ENCODE results near the gene ELF2.
"Not testable (repeated sequence)": the region's sequence is repeated elsewhere in the genome, so short reads cannot be mapped to it uniquely, and the experiment has no call there.

The ELF2 gene

DNA sequence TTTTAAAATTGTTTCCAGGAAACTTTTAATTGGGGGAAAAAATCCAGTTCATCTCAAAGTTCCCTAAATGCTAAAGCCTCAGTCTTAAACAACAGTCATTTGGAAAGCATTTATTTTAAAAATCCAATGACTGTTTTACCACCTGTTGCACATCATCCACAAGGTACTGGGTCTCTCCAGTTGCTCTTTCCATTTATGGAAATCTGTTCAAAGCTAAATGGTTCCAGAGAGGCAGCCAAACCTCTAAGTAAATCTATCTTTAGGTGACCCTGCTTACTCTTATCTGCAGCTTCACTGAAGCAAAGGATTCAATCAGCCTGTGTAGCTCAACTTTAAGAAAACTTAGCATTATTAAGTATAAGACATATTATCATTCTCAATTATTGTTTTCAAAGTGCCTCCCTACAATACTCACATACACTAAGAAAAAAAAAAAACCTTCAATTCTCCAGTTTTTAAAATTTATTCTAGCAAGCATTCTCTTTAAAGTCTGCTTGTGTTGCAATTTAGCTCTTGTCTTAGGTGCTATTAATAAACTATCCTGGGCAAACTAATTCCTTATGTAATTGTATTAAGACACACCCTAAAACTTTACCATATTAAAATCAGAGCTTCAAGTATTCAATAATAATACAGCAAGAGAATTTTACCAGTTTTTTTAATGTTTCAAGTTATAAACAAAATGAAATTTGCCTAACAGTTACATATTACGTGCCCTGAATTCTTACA lies 100.8 kb downstream of the ELF2 start:
- DNase-seq, result no peak

DNA sequence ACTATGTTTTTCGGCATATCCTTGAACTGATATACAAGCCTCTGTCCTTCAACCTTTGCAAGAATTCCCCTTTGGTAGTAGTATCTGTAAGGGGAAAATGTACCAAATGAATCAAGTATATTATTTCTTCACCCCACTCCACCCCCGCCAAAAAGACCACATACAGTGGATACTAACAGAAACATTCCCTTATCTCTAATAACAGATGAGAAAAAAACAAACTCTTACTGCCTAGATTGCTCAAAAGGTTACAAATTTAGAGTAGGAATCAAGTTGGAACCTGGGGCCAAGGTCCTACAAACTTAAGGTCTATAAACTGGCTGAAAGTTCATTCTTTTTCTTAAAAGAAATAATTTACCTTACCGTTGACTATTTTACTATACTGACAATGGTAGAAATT lies 116.4 kb downstream of the ELF2 start:
- DNase-seq, result no peak

DNA sequence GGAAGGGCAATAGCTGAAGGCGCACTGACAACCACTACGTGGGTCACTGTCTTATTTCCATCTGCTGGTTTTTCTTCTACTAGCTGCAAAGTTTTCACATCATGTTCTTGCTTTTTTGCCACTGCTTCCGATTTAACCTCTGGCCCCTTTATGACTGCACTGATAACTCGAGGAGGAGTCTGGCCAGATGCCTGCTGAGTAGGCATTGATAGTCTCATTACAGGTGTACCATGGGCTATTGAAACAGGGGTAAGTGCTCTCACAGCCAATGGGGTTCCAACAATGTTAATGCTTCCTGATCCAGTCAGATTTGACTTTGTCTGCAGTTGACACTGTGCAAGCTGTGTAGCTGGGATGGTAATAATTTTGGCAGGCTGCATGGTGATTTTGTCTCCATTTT lies 118.0 kb downstream of the ELF2 start:
- not testable (repeated sequence) for DNase-seq

DNA sequence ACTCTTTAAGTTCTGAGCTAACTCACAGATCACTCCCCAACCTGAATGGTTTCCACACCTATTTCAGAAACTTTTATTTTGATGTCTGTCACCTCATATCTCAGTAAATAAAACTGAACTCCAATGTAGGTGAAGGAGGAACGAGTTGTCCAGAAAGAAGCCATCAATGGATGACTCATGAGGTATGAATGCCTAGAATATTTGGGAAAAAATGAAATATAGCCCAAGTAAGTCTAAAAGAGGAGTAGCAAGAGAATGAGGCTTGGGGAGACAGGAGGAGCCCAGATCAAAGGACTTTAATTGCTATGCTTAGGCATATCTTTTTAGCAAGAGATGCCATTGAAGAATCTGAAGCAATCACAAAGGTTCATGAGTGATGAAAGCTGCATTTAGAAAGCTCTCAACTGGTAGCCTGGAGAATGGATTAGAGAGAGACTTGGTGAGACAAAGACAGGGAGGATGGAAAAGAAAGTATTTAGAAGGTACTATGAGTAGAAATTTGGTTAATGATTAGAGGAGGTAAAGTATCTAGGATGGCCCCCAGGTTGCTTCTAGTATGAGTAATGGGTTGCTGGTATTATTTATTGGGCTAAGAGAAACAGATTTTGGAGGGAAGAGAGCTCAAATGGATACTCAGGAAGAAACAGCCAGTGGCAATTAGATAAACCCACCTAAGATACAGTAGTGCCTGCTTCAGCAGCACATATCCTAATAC lies 122.1 kb downstream of the ELF2 start:
- no peak for DNase-seq

DNA sequence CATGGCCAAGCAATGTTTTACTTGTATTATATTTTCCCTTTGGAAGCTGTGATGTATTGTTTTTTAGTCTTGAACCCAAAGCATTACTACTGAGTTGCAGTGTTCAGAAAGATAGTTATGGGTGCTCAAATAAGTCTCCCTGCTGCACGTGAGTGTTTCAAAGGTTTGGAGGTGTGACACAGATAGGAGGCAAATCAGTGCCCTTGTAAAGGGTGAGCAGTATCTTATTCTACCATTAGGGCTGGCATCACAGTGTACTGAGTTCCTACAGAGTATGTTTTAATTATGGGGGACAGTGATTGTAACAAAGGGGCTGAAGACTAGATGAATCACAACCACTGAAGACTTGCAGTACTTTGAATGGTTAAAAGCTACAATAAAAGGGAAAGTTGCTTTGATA lies 123.1 kb downstream of the ELF2 start:
- DNase-seq, result no peak

DNA sequence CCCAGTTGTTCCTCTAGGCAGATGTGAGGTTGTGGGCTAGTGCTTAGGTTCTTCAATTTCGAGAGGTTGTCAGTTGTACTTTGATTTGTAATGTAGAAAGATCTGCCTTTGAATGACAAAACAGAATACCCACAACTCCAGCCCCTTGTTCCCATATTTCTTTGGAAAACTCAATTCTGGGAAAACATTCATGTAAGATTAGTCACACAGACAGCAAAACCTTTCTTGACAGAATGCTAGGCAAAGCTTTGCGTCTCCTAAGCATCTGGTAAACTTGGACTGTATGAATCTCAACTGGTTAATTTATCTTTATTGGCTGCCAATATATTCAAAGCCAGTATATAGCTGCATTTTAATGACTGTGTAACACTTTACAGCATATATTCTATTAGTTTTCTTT lies 126.6 kb downstream of the ELF2 start:
- no peak for DNase-seq

DNA sequence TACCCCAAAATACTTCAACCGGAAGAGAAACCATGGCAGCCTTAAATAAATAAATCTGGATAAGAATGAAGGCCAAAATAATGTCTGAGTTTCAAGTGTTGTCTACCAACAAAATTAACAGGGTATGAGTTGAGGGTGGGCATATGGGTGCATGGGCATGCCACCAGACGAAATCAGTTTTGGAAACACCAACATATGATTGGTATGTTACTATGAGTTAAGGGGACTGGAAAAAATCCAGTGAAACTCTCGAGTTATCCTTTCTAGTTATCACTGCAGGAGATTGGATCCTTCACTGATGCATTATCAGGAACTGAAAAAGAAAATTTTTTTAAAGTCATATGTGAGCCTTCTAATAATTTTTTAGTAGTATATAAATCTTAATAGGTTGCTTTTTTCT lies 129.0 kb downstream of the ELF2 start:
- DNase-seq, result no peak

DNA sequence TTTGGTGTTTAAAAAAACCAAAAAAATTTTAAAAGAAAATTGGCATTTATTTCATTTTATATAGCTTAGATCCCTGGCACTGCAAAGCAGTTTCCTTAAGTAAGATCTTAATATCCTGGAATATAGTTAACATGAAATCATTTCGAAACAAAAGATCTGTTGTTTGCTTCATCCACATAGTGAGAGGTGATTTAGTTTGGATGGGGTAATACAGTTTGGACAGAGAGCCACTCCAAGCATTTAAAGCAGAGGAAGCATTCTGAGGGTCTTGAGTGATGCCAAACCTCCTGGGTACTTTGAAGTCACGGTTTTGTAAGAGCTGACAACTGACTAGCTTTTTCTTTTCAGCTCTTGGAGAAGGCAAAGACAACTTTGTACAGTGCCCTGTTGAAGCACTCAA lies 132.7 kb downstream of the ELF2 start:
- no peak for DNase-seq

DNA sequence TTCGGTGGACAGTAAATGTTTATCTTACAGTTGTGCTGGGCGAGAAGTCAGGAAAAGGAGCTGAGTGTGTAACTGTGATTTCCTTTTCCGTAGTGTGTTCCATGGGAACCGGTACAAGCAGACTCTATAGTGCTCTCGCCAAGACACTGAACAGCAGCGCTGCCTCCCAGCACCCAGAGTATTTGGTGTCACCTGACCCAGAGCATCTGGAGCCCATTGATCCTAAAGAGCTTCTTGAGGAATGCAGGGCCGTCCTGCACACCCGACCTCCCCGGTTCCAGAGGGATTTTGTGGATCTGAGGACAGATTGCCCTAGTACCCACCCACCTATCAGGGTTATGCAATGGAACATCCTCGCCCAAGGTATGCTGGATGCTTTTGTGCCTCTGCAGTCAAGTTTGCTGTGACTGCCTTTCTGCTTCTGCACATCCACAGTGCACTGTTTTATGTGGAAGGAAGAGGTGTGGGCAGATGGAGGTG lies 134.0 kb downstream of the ELF2 start:
- DNase-seq, result no peak

DNA sequence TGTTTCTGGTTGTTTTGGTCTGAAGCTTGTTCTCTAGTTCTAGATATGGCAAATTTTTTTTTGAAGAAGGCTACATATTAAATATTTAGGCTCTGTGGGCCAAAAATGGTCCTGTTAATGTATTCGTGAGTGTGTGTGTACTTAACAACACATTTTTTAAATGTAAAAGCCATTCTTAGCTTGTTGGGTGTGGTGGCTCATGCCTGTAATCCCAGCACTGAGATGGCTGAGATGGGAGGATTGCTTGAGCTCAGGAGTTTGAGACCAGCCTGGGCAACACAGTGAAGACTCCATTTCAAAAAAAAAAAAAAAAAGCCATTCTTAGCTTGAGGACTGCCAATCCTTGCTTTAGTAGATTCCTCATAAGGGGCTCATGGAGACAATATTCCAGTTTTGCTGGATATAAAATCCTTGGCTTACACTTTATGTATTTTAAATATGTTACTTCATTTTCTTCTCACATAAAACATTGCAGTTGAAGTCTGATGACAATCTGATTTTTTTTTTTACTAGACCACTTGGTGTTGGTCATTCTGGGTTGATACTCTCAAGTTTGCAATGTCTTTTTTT lies 138.1 kb downstream of the ELF2 start:
- no peak for DNase-seq

DNA sequence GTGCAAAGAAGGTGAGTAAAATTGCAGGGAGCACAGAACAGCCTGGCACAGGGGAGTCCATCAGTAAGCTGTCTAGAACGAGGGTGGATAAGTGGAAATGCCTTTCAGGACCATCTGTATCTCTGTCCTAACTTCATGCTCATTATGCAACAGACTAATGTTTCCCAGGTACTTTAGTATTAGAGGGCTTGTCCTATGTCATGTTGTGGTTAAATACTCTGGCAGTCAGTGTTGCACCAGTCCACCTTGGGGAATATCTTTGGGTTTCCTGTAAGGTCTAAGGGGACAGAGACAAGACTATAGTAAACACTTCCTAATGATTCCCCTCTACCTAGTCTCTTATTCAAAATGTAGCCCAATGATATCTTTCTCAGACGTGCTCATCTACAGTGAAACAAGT lies 140.1 kb downstream of the ELF2 start:
- DNase-seq, result no peak

DNA sequence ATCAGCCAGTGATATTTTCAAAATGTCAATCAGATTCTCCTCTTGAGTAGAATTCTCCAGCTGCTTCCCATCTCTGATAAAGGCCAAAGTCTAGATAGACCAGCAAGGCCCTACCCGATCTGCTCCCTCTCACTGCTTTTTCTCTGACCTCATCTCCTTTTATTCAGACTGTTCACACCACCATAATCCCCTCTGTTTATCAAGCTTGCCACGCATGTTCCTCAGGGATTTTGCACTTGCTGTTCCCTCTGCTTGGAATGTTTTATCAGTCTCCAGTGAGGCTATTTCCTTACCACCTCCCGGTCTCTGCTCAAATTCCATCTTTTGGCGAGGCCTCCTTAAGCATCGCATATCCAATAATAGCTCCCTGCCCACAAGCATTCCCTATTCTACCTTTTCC lies 141.4 kb downstream of the ELF2 start:
- DNase-seq, result no peak

DNA sequence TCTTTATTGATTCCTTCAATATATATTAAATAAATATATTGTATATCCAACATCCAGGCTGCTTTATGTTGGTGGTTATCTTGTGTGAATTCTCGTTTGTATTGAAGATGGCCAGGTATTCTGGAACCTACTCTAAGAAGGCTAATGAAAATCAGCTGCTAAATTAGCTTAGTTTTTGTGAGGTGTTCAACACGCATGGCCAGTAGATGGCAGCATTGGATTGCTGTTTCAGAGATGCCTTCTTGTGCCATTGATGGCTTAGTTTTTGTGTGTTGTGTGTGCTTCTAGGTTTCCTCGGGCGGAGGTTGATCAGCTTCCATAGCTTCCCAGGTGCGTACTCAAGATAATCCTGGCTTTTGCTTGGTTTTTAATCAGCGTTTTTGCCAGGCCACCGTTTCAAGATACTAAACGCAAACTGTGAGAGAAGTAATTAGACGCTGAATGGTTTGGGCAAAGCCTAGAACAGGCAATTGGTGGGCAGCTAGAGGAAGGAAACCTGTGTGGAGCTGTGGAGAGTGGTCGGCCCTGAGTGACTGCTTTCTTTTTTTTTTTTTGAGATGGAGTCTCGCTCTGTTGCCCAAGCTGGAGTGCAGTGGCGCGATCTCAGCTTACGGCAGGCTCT lies 146.3 kb downstream of the ELF2 start:
- DNase-seq, result peak; percentile 83 to 85

DNA sequence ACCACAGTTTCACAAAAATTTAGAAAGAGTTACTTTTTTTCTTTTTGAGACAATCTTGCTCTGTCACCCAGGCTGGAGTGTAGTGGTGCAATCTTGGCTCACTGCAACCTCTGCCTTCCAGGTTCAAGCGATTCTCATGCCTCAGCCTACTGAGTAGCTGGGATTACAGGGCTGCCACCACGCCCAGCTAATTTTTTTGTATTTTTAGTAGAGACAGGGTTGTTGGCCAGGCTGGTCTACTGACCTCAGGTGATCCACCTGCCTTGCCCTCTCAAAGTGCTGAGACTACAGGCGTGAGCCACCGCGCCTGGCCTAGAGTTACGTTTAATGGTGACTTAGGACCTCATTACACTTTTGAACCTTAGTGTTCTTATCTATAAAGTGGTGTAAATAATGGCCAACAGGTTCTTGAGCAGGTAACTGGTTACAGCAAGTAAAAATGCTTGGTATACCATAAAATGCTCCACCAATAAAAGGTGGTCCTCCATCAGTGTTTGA lies 147.1 kb downstream of the ELF2 start:
- DNase-seq, result not testable (repeated sequence)

DNA sequence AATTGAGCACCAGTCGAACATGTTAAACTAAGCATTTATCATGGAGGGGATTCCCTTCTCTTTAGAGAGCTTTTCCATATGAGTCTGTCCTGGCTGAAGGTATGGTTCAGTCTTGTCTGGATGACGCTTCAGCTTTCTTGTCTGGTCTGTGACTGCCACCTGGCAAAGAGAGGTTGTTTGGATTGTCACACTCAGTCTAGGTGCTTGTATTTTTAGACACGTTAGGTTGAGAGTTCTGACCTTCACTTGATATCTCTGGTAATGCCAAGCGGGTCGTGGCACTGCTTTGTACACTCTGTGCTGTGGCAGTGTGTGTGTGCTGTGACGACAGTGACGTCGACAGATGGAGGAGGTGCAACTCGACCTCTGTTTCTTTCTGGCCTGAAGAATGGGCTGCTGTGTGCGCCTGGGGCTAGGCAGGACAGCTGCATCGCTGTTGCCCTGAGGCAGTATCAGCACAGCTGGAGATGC lies 148.8 kb downstream of the ELF2 start:
- DNase-seq, result no peak

DNA sequence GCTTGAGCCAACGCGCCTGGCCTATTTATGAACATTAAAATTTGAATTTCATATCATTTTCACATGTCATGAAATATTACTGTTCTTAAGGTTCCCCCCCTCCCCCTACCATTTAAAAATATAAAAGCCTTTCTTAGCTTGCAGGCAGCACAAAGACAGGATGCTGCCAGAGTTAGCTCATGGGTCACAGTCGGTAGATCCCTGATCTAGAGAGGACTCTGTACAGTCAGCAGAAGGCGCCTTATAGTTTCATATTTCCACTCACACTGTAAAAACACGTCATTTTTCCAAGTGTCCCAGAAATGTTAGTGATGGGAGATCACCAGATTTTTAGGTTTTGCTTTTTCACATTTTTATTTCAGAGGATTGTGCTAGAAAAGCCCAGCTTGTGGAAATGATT lies 149.2 kb downstream of the ELF2 start:
- DNase-seq, result no peak

DNA sequence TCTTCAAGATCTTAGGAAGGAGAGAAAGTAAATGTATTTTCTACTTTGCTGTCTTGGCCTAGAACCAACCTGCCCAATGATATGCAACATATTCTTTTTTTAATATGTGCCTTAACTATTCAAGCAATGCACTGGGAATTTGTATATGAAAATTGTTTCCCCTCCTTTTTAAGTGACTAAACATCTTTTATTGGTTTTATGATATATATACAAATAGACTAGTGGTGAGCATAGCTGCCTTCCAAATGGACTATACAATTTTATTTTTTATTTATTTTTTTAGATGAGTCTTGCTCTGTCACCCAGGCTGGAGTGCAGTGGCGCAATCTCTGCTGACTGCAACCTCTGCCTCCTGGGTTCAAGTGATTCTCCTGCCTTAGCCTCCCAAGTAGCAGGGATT lies 151.2 kb downstream of the ELF2 start:
- no peak for DNase-seq

DNA sequence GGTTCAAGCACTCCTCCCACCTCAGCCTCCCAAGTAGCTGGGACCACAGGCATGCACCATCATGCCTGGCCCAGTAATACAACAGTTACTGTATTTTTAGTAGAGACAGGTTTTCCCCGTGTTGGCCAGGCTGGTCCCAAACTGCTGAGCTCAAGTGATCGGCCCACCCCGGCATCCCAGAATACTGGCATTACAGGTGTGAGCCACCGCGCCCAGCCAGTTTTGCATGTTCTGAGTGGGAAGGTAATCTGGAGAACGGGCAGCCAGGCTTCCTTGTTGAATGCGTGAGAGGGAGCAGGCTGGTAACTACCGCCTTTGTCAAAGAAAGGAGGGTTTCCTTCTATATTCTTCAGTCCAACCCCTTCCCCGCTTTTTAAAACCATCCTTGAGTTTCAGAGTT lies 152.3 kb downstream of the ELF2 start:
- no peak for DNase-seq

DNA sequence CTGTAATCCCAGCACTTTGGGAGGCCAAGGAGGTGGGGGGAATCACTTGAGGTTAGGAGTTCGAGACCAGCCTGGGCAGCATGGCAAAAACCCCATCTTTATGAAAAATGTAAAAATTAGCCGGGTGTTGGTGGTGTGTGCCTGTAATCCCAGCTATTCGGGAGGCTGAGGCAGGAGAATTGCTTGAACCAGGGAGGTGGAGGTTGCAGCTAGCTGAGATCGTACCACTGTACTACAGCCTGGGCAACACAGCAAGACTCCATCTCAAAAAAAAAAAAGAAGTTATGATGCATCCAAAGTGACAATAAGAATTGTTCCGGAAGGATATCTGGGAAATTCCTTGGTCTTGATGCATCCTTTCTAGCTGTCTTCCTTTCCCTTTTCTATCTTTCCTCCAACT lies 154.2 kb downstream of the ELF2 start:
- no peak for DNase-seq

DNA sequence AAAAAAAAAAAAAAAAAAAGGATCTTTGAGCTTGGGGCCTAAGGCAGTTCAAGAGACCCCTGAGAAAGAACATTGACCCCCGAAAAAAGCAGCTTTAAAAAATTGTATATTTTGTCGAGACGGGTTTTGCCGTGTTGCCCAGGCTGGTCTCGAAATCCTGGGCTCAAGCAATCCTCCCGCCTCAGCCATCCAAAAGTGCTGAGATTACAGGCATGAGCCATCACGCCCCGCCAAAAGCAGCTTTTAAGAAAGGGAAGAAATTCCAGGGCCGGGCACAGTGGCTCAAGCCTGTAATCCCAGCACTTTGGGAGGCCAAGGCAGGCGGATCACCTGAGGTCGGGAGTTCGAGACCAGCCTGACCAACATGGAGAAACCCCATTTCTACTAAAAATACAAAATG lies 155.9 kb downstream of the ELF2 start:
- DNase-seq, result not testable (repeated sequence)

DNA sequence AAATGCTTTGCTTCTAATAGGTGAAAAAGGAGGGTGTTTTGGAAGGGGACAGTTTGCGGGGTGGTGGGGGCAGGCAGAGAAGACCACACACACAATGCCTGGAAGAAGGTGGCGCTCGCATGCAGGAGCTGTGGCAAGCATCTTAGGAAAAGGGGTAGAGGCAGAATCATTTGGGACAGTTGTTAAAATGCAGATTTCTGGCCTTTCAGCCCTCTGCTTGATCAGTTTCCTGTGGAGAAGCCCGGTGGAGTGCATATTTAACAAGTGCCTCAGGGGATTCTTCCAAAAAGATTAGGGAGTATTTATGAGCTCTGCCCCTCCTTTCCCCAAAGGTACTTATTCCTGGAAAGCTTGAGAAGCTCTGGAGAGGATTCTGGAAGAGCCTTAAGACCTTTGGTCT lies 156.6 kb downstream of the ELF2 start:
- no peak for DNase-seq

DNA sequence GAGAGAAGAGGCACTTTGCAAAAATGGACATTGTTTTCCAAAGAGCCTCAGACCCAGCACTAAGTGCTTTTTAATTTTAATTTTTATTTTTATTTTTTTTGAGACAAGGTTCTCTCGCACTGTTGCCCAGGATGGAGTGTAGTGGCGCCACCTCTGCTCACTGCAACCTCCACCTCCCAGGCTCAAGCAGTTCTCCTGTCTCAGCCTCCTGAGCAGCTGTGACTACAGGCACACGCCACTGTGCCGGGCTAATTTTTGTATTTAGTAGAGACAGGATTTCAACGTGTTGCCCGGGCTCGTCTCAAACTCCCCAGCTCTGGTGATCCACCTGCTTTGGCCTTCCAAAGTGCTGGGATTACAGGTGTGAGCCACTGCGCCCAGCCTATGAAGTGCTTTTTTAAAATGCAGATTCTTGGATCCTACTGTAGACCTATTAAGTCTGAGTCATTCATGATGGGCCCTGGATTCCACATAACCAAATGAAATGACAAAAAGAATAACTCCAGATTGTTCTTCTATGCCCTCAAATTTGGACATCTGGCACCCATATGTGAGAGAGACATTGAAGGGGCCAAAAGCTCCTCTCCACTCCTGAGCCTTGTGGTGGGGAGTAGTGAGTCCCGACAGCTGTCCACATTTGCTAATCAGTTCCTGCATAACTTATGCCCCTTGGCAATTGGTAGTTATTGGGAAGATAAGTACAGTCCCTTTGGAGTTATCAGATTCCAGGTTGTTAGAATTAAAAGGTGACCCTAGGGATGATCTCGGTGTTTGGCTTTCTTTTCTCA lies 157.9 kb downstream of the ELF2 start:
- DNase-seq, result no peak

DNA sequence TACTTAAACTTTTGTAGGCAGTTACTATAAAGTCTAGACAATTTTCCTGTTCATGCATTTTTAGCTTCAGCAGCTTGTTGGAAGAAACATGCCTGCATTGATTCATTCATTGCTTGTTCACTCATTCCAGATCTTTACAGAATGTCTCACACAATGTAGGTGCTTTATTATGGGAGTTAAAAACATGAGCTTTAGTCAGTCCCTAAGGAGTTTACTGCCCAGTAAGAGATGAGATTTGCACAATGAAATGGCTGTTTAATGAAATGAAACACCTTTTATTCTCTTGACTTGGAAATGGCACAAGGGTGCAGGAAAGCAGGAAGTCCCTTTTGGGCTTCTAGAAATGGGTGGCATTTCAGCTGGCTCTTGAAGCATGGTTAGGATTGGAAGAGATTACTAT lies 158.5 kb downstream of the ELF2 start:
- no peak for DNase-seq

Data from Kasumi-1 (cell line).